CD8-positive, alpha-beta memory T cell (primary cell): Measurements from ENCODE around the gene CAMK4. TPM values are rescaled to one million over a fixed set of nuclear protein-coding genes. Genes with fewer than 3 reads are reported as not detected.

Experiments used
- CTCF ChIA-PET: fragments of 350-600 bp; sonication (Branson Sonifier 250); formaldehyde crosslinking; loops from one replicate; lab custom pipeline; 2021; ENCODE audit warnings: antibody characterized with exemption; lab: Charles Lee
- POLR2A ChIA-PET: fragments of 350-600 bp; sonication (Branson Sonifier 250); formaldehyde crosslinking; loops from one replicate; lab custom pipeline; 2021; ENCODE audit warnings: antibody characterized with exemption; lab: Charles Lee
- DNase-seq, 5 donors: peaks; one replicate each; pipeline versions ENCODE4 v3.0.0 to v3.0.0-alpha.2; 2020 to 2022; ENCODE audit warnings: mixed read lengths in 1 of 5
- H3K27ac ChIP-seq: one replicate; pipeline ENCODE4 v1.7.0; 2013; ENCODE audit warnings: low read depth, mild to moderate bottlenecking, low read length, moderate library complexity
- H3K27me3 ChIP-seq: 2 replicates; pipeline ENCODE4 v1.7.0; 2013; ENCODE audit warnings: low read length, mild to moderate bottlenecking; ENCODE audit not compliant: insufficient read depth, poor library complexity, severe bottlenecking
- H3K36me3 ChIP-seq: 2 replicates; pipeline ENCODE4 v1.7.0; 2013; ENCODE audit warnings: mild to moderate bottlenecking, low read length, moderate library complexity; ENCODE audit not compliant: insufficient read depth
- H3K4me1 ChIP-seq: 2 replicates; pipeline ENCODE4 v1.7.0; 2013; ENCODE audit warnings: mild to moderate bottlenecking, low read length, moderate library complexity; ENCODE audit not compliant: insufficient read depth
- H3K4me3 ChIP-seq: 2 replicates; pipeline ENCODE4 v1.7.0; 2013; ENCODE audit warnings: mild to moderate bottlenecking, low read length
- H3K9me3 ChIP-seq: 2 replicates; pipeline ENCODE4 v1.7.0; 2013; ENCODE audit warnings: mild to moderate bottlenecking, low read length
- H3K27ac Mint-ChIP-seq, 8 donors: one replicate each; pipeline ENCODE4 v1.8.0; 2020 to 2021; ENCODE audit warnings: mixed read lengths in 8 of 8, mild to moderate bottlenecking in 6 of 8, inconsistent platforms in 3 of 8, moderate library complexity in 3 of 8
- H3K27me3 Mint-ChIP-seq, 2 donors: one replicate each; pipeline ENCODE4 v1.8.0; 2020 to 2021; ENCODE audit warnings: mixed read lengths in 2 of 2, mild to moderate bottlenecking in 1 of 2, moderate library complexity in 1 of 2
- H3K36me3 Mint-ChIP-seq, 3 donors: one replicate each; pipeline ENCODE4 v1.8.0; 2020 to 2021; ENCODE audit warnings: mixed read lengths in 3 of 3, inconsistent platforms in 1 of 3, mild to moderate bottlenecking in 1 of 3
- H3K4me1 Mint-ChIP-seq, 3 donors: one replicate each; pipeline ENCODE4 v1.8.0; 2020 to 2021; ENCODE audit warnings: mixed read lengths in 3 of 3, inconsistent platforms in 1 of 3, mild to moderate bottlenecking in 1 of 3
- H3K4me3 Mint-ChIP-seq, 7 donors: one replicate each; pipeline ENCODE4 v1.8.0; 2020 to 2021; ENCODE audit warnings: mixed read lengths in 7 of 7, mild to moderate bottlenecking in 6 of 7, moderate library complexity in 4 of 7, inconsistent platforms in 2 of 7
- H3K9me3 Mint-ChIP-seq, 5 donors: one replicate each; pipeline ENCODE4 v1.8.0; 2020 to 2022; ENCODE audit warnings: mixed read lengths in 5 of 5, mild to moderate bottlenecking in 3 of 5, moderate library complexity in 2 of 5, inconsistent platforms in 1 of 5
- polyA plus RNA-seq: library from polyadenylated mRNA; unstranded; fragments of 300-500 nt; fragmentation: Illumina TruSeq; gene quantifications from one replicate; pipeline ENCODE4 v1.2.3, GENCODE V29; 2021
- total RNA-seq, 2 experiments: library from RNA; stranded (reverse); gene quantifications; one replicate each; pipeline ENCODE4 v1.2.3, GENCODE V29; 2021

The CAMK4 gene
- total and polyA plus RNA-seq, 3 experiments from 2014 or later, result 57.4 to 84.5 (median 68.7) TPM

DNA sequence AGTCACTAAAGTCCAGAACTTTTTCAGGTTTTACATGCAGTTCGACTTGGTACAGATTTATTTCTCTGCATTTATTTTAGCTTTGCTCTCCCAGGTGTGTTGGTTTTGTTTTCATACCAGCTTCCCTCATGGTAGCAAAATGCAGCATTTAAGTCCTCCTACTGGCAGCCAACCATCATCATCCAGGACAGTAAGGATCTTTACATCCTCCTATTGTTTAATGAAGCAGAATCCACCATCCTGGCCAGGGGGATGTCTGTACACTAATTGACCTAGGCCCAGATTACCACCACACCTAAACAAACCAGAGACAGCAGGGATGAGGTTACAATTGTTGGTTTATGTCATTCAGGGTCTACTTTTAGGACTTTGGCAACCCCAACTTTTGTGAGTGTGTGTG lies 22.3 kb downstream of the CAMK4 start:
- no peak overlapping the region for H3K4me3 ChIP-seq
- Mint-ChIP-seq H3K4me1 (peaks cover 70 to 88% (median 87%) of the 10 kb centered on the region in 3 donors), H3K36me3 (peaks cover 0 to 57% (median 17%) of the 10 kb centered on the region in 3 donors), H3K4me3 (peak overlapping the region in 1 of 7 donors; percentile 12), H3K27me3 (no peaks in the 10 kb centered on the region), H3K27ac (peak overlapping the region in 6 of 8 donors; percentile 12 to 75 (median 50)), H3K9me3 (no peaks in the 10 kb centered on the region)
- ChIA-PET POLR2A (no interaction called here), CTCF (interaction anchor here (0.8 to 2.4 kb wide), 5 partner anchors 9 to 89 kb away, joined by 3 to 13 read pairs (median 7); no protein-coding TSS in a partner anchor)
- no peaks in the 10 kb centered on the region for H3K36me3 ChIP-seq
- no peaks in the 10 kb centered on the region for H3K27me3 ChIP-seq
- no peak for DNase-seq
- peaks cover 82% of the 10 kb centered on the region for H3K4me1 ChIP-seq
- H3K27ac ChIP-seq, result no peak overlapping the region
- H3K9me3 ChIP-seq, result no peaks in the 10 kb centered on the region

DNA sequence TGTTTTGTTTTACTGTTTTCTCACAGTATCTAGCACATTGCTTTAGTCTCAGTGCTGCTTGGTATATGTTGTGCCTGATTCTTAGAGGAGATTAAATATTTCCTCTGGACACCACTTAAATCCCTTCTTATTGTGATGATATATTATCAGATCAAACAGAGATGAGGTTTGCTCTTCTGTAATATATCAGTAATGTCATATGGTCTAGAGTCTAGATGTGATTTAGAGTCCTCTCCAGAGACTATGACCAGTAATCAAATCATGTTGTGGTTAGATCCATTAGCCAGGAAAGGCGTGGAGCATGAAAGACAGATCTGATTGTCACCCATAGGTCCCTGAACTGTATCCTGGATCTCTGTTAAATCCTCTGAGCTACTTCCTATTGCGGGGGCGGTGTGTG lies 24.4 kb downstream of the CAMK4 start:
- Histone ChIP-seq H3K4me3 (no peak overlapping the region), H3K4me1 (peaks cover 81% of the 10 kb centered on the region), H3K9me3 (no peaks in the 10 kb centered on the region), H3K27me3 (no peaks in the 10 kb centered on the region), H3K27ac (no peak overlapping the region), H3K36me3 (no peaks in the 10 kb centered on the region)
- DNase-seq, result no peak
- ChIA-PET CTCF (no interaction called here), POLR2A (no interaction called here)
- Mint-ChIP-seq H3K27ac (peak overlapping the region in 6 of 8 donors; percentile 11 to 60 (median 45)), H3K36me3 (peaks cover 0 to 44% (median 11%) of the 10 kb centered on the region in 3 donors), H3K4me3 (peak overlapping the region in 2 of 7 donors; percentile 8 to 34), H3K9me3 (no peaks in the 10 kb centered on the region), H3K27me3 (no peaks in the 10 kb centered on the region), H3K4me1 (peaks cover 71 to 88% (median 86%) of the 10 kb centered on the region in 3 donors)

DNA sequence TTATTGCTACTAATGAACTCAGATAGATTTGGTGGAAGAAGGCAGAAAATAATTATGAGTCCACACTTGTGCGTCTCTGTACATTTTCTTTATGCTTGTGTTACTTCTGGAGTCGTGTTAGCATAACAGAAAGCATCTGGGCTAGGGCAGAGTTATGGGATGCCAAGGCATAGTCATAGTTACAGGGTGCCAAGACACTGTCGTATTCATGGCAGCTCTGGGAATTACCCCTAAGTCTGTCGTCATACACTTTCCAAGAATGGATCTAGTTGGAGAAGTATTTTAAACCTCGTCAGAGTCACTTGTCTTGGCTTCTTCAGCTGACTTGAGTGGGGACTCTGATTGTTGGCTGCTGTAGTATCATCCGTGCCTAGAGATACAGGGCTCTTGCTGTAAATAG lies 27.7 kb downstream of the CAMK4 start:
- POLR2A ChIA-PET, result no interaction called here
- Histone ChIP-seq H3K4me3 (no peak overlapping the region), H3K9me3 (no peaks in the 10 kb centered on the region), H3K36me3 (no peaks in the 10 kb centered on the region), H3K27me3 (no peaks in the 10 kb centered on the region), H3K4me1 (peaks cover 84% of the 10 kb centered on the region), H3K27ac (no peak overlapping the region)
- Mint-ChIP-seq H3K36me3 (peaks cover 2 to 31% (median 6%) of the 10 kb centered on the region in 3 donors), H3K4me1 (peaks cover 77 to 90% (median 82%) of the 10 kb centered on the region in 3 donors), H3K9me3 (peaks cover 0 to under 1% (median 0%) of the 10 kb centered on the region in 5 donors), H3K4me3 (peak overlapping the region in 4 of 7 donors; percentile 16 to 39 (median 21)), H3K27ac (peak overlapping the region; percentile 55 to 83 (median 68)), H3K27me3 (no peaks in the 10 kb centered on the region)
- CTCF ChIA-PET, result no interaction called here
- no peak for DNase-seq

DNA sequence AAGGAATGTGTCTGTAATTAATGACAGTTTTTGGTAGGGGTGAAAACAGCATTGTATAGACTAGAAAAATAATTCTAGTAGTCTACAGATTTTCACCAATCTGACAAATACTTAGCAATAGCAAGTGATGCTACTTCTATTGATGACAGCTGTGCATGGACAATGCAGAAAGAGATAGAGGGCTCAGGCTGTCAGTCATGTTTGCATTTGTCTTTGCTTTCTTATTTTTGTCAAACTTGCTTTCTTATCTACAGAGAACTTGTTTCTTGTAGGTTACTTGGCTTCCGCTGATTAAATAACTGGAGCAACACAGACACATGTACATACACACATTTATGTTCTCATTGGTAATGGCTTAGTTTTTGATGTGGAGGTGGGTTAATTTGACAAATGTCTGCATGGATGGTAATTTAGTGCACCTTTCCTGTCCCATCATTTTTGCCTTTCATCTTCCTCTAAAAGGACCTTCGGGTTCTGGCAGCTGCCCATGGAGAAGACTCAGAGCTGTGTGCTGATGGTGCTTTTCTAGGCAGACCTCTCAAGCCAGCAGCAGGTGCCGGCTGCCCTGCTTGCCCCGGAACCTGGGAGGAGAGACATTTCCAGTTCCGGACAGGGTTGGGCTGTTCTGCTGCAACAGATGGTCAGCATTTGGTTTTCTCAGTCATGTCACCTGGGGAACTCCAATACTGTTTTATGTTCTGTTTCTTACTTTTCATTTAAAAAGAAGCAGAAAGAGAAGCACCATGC lies 28.8 kb downstream of the CAMK4 start:
- peak overlapping the region; percentile 1 for H3K4me3 ChIP-seq
- H3K4me1 ChIP-seq, result peaks cover 78% of the 10 kb centered on the region
- Mint-ChIP-seq H3K36me3 (peaks cover 9 to 37% (median 10%) of the 10 kb centered on the region in 3 donors), H3K4me3 (peak overlapping the region in 6 of 7 donors; percentile 23 to 74 (median 57)), H3K9me3 (peaks cover 0 to 3% (median 0%) of the 10 kb centered on the region in 5 donors), H3K27ac (peak overlapping the region; percentile 34 to 87 (median 68)), H3K4me1 (peaks cover 74 to 94% (median 76%) of the 10 kb centered on the region in 3 donors), H3K27me3 (no peaks in the 10 kb centered on the region)
- no peaks in the 10 kb centered on the region for H3K9me3 ChIP-seq
- no peaks in the 10 kb centered on the region for H3K27me3 ChIP-seq
- no peaks in the 10 kb centered on the region for H3K36me3 ChIP-seq
- POLR2A ChIA-PET, result no interaction called here
- DNase-seq, result no peak
- CTCF ChIA-PET, result interaction anchor here (0.9 to 3.7 kb wide), 4 partner anchors 17 to 31 kb away, joined by 3 to 17 read pairs (median 8); partner anchors contain the start of gene CAMK4
- no peak overlapping the region for H3K27ac ChIP-seq

DNA sequence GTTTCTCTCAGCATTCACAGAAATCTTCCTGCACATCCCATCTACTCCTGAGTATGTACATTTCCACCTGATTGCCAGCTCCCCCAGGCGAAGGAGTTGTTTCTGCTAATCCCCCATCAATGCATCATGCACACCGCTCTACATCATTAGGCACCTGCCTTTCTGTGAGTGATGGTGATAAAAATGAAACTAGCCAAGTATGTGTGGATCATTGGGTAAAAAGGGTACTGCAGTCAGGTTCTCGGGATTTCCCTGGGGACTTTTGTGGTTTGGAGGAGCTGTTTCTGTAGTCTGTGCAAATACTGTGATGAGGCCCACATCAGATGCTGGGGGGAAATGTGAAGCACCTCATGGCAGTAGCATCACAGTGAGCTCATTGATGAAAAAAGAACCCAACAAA lies 30.4 kb downstream of the CAMK4 start:
- Mint-ChIP-seq H3K36me3 (peaks cover 8 to 42% (median 10%) of the 10 kb centered on the region in 3 donors), H3K9me3 (peaks cover 0 to 3% (median 0%) of the 10 kb centered on the region in 5 donors), H3K4me3 (peak overlapping the region; percentile 28 to 82 (median 70)), H3K27ac (peak overlapping the region; percentile 82 to 95 (median 90)), H3K4me1 (peaks cover 64 to 82% (median 74%) of the 10 kb centered on the region in 3 donors), H3K27me3 (no peaks in the 10 kb centered on the region)
- Histone ChIP-seq H3K27ac (no peak overlapping the region), H3K27me3 (no peaks in the 10 kb centered on the region), H3K36me3 (no peaks in the 10 kb centered on the region), H3K4me3 (no peak overlapping the region), H3K4me1 (peaks cover 80% of the 10 kb centered on the region), H3K9me3 (no peaks in the 10 kb centered on the region)
- ChIA-PET CTCF (interaction anchor here (0.9 to 3.7 kb wide), 3 partner anchors 8 to 30 kb away, joined by 3 to 17 read pairs (median 13); partner anchors contain the start of gene CAMK4), POLR2A (interaction anchor here (0.5 to 1.0 kb wide), 4 partner anchors 25 to 43 kb away, joined by 3 to 4 read pairs (median 4); no protein-coding TSS in a partner anchor)
- DNase-seq, result peak; percentile 38 to 74 (median 61)

DNA sequence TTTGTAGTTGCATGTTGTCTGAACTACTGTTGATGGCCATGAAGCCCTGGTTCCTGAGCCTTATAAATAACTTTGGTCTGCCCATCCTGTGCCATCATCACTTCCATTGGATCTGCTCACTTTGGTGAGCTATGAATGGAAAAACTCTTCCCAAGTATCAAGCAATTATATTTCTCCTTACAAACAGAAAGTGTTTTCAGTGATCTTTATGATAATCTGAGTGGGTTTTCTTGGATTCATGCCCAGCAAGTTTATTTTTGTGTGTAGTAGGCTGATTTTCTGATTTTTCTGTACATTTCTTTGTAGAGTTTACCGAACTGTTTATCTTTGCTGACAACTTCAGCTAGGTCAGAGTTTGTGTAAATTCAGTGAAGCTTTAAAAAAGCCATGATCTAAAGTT lies 31.0 kb downstream of the CAMK4 start:
- no peaks in the 10 kb centered on the region for H3K9me3 ChIP-seq
- peaks cover 0 to 3% (median 0%) of the 10 kb centered on the region in 5 donors for H3K9me3 Mint-ChIP-seq
- ChIA-PET CTCF (interaction anchor here (0.9 to 3.7 kb wide), 3 partner anchors 9 to 31 kb away, joined by 3 to 17 read pairs (median 13); partner anchors contain the start of gene CAMK4), POLR2A (interaction anchor here (0.5 to 0.7 kb wide), 2 partner anchors 25 to 44 kb away, joined by 3 to 4 read pairs; no protein-coding TSS in a partner anchor)
- peak overlapping the region; percentile 28 to 82 (median 70) for H3K4me3 Mint-ChIP-seq
- H3K27ac ChIP-seq, result no peak overlapping the region
- H3K36me3 ChIP-seq, result no peaks in the 10 kb centered on the region
- H3K27ac Mint-ChIP-seq, result peak overlapping the region; percentile 82 to 95 (median 90)
- peaks cover 8 to 42% (median 10%) of the 10 kb centered on the region in 3 donors for H3K36me3 Mint-ChIP-seq
- H3K27me3 Mint-ChIP-seq, result no peaks in the 10 kb centered on the region
- no peak for DNase-seq
- H3K4me1 ChIP-seq, result peaks cover 81% of the 10 kb centered on the region
- no peaks in the 10 kb centered on the region for H3K27me3 ChIP-seq
- H3K4me3 ChIP-seq, result no peak overlapping the region
- H3K4me1 Mint-ChIP-seq, result peaks cover 60 to 76% (median 73%) of the 10 kb centered on the region in 3 donors

DNA sequence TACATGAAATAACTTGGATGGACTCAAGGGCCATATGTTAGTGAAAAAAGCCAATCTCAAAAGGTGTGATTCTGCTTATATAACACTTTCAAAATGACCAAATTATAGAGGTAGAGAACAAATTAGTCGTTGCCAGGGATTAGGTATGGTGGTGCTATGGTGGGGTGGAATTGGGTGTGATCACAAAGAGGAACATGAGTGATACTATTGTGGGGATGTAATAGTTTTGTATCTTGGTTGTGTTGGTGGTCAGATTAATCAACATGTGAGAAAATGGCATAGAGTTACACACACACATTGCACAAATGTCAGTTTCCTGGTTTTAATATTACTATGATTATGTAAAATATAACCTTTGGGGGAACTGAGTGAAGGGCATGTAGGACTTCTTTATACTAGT lies 31.9 kb downstream of the CAMK4 start:
- DNase-seq, result no peak
- no peaks in the 10 kb centered on the region for H3K9me3 ChIP-seq
- H3K27me3 ChIP-seq, result no peaks in the 10 kb centered on the region
- H3K36me3 ChIP-seq, result no peaks in the 10 kb centered on the region
- Mint-ChIP-seq H3K9me3 (peaks cover 0 to 3% (median 0%) of the 10 kb centered on the region in 5 donors), H3K27me3 (no peaks in the 10 kb centered on the region), H3K36me3 (peaks cover 8 to 37% (median 10%) of the 10 kb centered on the region in 3 donors), H3K27ac (peak overlapping the region in 7 of 8 donors; percentile 59 to 95 (median 86)), H3K4me3 (peak overlapping the region in 5 of 7 donors; percentile 0 to 82 (median 49)), H3K4me1 (peaks cover 51 to 67% (median 64%) of the 10 kb centered on the region in 3 donors)
- peaks cover 80% of the 10 kb centered on the region for H3K4me1 ChIP-seq
- H3K4me3 ChIP-seq, result no peak overlapping the region
- H3K27ac ChIP-seq, result no peak overlapping the region
- ChIA-PET CTCF (no interaction called here), POLR2A (interaction anchor here (0.8 kb wide), 1 partner anchor 33 kb away, joined by 3 read pairs; no protein-coding TSS in a partner anchor)
